BJ (cell line): Measurements from ENCODE around the gene HMGN3. TPM values are rescaled to one million over a fixed set of nuclear protein-coding genes. Genes with fewer than 3 reads are reported as not detected.

Experiments
- CTCF ChIA-PET: fragments of 350-600 bp; formaldehyde crosslinking; extraction: SDS; loops from one replicate; lab custom pipeline; 2021; ENCODE audit warnings: antibody characterized with exemption, inconsistent platforms; lab: Yijun Ruan, JAX
- POLR2A ChIA-PET: fragments of 300-600 bp; sonication (Branson Sonifier 250); formaldehyde crosslinking; extraction: SDS; loops from one replicate; lab custom pipeline; 2021; ENCODE audit warnings: antibody characterized with exemption; lab: Charles Lee
- DNase-seq: peaks from one replicate; pipeline ENCODE4 v3.0.0-alpha.2; 2011; ENCODE audit warnings: low read depth
- H3K27me3 ChIP-seq: 2 replicates; pipeline ENCODE4 v1.6.0; 2011; ENCODE audit warnings: low read length; ENCODE audit not compliant: control insufficient read depth, insufficient read depth
- H3K36me3 ChIP-seq: 2 replicates; pipeline ENCODE4 v1.5.1; 2011; ENCODE audit warnings: low read length; ENCODE audit not compliant: control insufficient read depth, insufficient read depth
- H3K4me3 ChIP-seq: 2 replicates; pipeline ENCODE4 v1.5.1; 2011; ENCODE audit warnings: low read depth, mild to moderate bottlenecking, control low read depth, low read length
- polyA plus RNA-seq: library from polyadenylated mRNA; depleted of rRNA; stranded (reverse); fragments of >200 nt; gene quantifications from 2 replicates; pipeline ENCODE4 v1.2.3, GENCODE V29; 2011
- TF ChIP-seq, protein P1 (sequence below): IDR thresholded peaks from 2 replicates; pipeline ENCODE4 v1.5.1; 2011; ENCODE audit warnings: low read depth, mild to moderate bottlenecking, control low read depth, inconsistent platforms, low read length, moderate library complexity; ENCODE audit not compliant: insufficient read depth

The HMGN3 gene
- polyA plus RNA-seq, 1 experiment: 10.3 TPM

DNA sequence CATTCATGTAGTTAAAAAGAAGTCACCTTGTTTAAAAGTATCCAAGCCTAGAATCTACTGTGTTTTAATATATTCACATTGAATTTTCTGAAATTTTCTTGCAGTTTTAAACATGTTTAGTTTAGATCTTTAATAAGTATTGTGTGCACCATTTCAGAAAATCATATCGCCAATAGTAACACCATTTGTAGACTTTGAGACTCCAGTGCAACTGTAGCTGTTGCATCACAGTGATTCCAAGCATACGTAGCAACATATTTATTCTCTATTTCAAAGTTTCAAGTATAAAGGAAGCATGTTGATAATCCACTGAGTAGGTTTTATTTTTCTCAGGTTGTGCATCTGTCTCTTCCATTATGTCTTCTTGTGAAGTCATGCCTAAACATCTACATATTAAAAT lies 46.4 kb downstream of the HMGN3 start:
- Histone ChIP-seq H3K27me3 (peaks cover 2% of the 10 kb centered on the region; the same call in 1 of the 2 replicates), H3K4me3 (no peak overlapping the region), H3K36me3 (no peaks in the 10 kb centered on the region)
- DNase-seq: no peak
- ChIA-PET CTCF (no interaction called here), POLR2A (no interaction called here)
- TF ChIP-seq, protein P1, sequence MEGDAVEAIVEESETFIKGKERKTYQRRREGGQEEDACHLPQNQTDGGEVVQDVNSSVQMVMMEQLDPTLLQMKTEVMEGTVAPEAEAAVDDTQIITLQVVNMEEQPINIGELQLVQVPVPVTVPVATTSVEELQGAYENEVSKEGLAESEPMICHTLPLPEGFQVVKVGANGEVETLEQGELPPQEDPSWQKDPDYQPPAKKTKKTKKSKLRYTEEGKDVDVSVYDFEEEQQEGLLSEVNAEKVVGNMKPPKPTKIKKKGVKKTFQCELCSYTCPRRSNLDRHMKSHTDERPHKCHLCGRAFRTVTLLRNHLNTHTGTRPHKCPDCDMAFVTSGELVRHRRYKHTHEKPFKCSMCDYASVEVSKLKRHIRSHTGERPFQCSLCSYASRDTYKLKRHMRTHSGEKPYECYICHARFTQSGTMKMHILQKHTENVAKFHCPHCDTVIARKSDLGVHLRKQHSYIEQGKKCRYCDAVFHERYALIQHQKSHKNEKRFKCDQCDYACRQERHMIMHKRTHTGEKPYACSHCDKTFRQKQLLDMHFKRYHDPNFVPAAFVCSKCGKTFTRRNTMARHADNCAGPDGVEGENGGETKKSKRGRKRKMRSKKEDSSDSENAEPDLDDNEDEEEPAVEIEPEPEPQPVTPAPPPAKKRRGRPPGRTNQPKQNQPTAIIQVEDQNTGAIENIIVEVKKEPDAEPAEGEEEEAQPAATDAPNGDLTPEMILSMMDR: no peak

DNA sequence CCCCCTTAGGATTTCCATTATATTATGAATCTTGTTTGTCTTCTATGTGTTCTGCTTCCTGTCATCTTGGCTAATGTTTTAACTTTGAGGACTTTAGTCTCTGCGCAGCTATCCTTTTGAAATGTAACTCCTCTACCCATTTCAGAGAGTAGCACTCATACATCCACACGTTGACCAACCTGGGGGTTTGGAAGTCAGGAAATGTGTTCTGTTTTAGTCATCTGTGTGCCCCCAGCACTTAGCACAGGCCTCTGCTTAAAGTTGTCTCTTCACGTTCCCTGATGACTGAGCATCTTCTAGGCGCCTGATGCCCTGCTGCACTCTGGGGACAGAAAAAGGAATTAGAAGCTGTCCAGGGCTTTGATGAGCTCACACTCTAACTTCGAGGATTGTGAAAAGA lies 47.9 kb downstream of the HMGN3 start:
- TF ChIP-seq, protein P1: no peak
- no peak for DNase-seq
- no peak overlapping the region for H3K4me3 ChIP-seq
- peaks cover 2% of the 10 kb centered on the region; the same call in 1 of the 2 replicates for H3K27me3 ChIP-seq
- no peaks in the 10 kb centered on the region for H3K36me3 ChIP-seq
- ChIA-PET CTCF (interaction anchor here (0.6 kb wide), 1 partner anchor 65 kb away, joined by 4 read pairs; no protein-coding TSS in a partner anchor), POLR2A (no interaction called here)

DNA sequence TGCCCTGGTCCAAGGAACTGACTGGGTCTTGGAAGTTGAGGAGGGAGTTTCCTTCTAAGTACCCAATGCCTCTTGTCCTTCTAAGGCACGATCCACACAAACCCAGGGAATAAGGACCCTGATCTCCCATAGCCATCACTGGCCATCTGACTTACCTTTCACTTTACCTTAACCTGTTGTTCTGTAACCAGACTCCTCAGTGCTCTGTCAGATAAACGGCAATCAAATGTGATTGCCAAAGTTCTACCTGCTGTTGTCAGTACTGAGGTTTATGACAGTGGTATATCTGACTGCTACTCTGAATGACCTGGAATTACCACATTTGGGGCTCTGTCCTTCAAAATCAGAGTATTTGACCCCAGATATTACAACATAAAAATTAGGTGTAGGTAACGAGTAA lies 49.8 kb downstream of the HMGN3 start:
- ChIA-PET POLR2A (no interaction called here), CTCF (no interaction called here)
- DNase-seq: no peak
- Histone ChIP-seq H3K36me3 (no peaks in the 10 kb centered on the region), H3K27me3 (peaks cover 2% of the 10 kb centered on the region; the same call in 1 of the 2 replicates), H3K4me3 (no peak overlapping the region)
- TF ChIP-seq, protein P1: no peak

DNA sequence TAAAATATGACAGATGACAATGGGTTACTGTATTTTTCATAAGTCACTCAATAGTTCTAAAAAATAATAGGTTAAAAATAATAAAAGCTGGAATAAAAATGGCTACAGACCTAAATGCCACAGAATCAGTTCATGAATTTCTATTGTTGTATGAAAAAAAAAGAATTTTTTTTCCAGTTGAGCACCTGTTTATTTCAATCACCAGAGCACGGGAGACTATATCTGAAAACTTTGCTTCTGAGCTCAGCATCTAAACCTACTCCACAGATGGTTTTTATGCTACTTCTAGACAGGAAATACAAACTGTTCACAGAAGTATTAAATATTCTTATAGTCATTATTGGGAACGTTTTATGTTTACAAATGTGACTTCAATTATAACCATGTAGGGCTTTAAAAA lies 50.4 kb downstream of the HMGN3 start:
- CTCF ChIA-PET: no interaction called here
- no peak for DNase-seq
- Histone ChIP-seq H3K4me3 (no peak overlapping the region), H3K27me3 (peaks cover 2% of the 10 kb centered on the region; the same call in 1 of the 2 replicates), H3K36me3 (no peaks in the 10 kb centered on the region)
- POLR2A ChIA-PET: no interaction called here
- TF ChIP-seq, protein P1: no peak

DNA sequence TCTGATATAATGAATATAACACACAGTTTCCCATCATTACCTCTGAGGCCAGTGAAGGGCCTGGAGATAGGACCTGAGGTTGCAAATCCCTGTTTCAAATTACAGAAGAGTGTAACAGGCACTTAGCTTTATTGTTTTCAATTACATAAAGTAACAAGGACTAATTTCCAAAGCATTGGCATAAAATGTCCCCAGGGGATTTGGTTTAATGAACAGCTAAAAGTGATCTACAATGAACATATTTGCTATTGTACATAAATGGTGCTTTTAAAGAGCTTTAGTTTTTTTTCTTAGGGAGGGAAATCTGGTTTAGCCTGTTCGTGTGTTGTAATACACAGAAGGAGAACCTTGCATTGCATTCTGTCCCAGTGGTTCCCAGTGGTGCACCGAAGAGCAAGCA lies 54.4 kb downstream of the HMGN3 start:
- DNase-seq: no peak
- Histone ChIP-seq H3K4me3 (no peak overlapping the region), H3K27me3 (peaks cover 2% of the 10 kb centered on the region; the same call in 1 of the 2 replicates), H3K36me3 (no peaks in the 10 kb centered on the region)
- POLR2A ChIA-PET: no interaction called here
- TF ChIP-seq, protein P1: no peak
- CTCF ChIA-PET: no interaction called here
